Central memory CD8-positive, alpha-beta T cell (primary cell): ENCODE measurements around the gene RARA.

Experiments used
- ATAC-seq: fragments of 150-1000 bp; cut with Tn5 transposase; replicated peaks from 2 replicates; pipeline ENCODE4 v1.10.0; 2022; ENCODE audit warnings: mild to moderate bottlenecking, moderate FRiP score, moderate number of reproducible peaks; ENCODE audit not compliant: poor library complexity, severe bottlenecking; ENCODE audit errors: extremely low read depth
- DNase-seq, 2 donors: peaks; one replicate each; pipeline ENCODE4 v3.0.0; 2021; ENCODE audit warnings: low spot score in 2 of 2
- H3K27ac Mint-ChIP-seq: one replicate; pipeline ENCODE4 v1.8.0; 2022; ENCODE audit warnings: low read depth, mild to moderate bottlenecking, moderate library complexity, mixed read lengths
- H3K27me3 Mint-ChIP-seq: one replicate; pipeline ENCODE4 v1.8.0; 2022; ENCODE audit warnings: mixed read lengths
- H3K36me3 Mint-ChIP-seq: one replicate; pipeline ENCODE4 v1.8.0; 2022; ENCODE audit warnings: mild to moderate bottlenecking, moderate library complexity, mixed read lengths; ENCODE audit not compliant: insufficient read depth
- H3K4me1 Mint-ChIP-seq: one replicate; pipeline ENCODE4 v1.8.0; 2022; ENCODE audit warnings: mixed read lengths
- H3K4me3 Mint-ChIP-seq: one replicate; pipeline ENCODE4 v1.8.0; 2022; ENCODE audit warnings: mild to moderate bottlenecking, moderate library complexity, mixed read lengths
- H3K9me3 Mint-ChIP-seq: one replicate; pipeline ENCODE4 v1.8.0; 2022; ENCODE audit warnings: mixed read lengths

RARA gene

GRCh38 chr17:40349477-40349894 is 40.5 kb downstream of the RARA start:
- ATAC-seq (no peak), DNase-seq (no peak)
- Mint-ChIP-seq H3K4me3 (no peak overlapping the region), H3K27ac (peak overlapping the region; percentile 52), H3K36me3 (peaks cover 36% of the 10 kb centered on the region), H3K27me3 (no peaks in the 10 kb centered on the region), H3K4me1 (peaks cover 50% of the 10 kb centered on the region), H3K9me3 (no peaks in the 10 kb centered on the region)

- Mint-ChIP-seq H3K36me3 (peaks cover 37% of the 10 kb centered on the region), H3K27me3 (no peaks in the 10 kb centered on the region), H3K27ac (no peak overlapping the region), H3K4me1 (peaks cover 44% of the 10 kb centered on the region), H3K4me3 (no peak overlapping the region), H3K9me3 (no peaks in the 10 kb centered on the region)
- DNase-seq (no peak), ATAC-seq (no peak)
Measured at GRCh38 chr17:40349895-40350688, 41.1 kb downstream of the RARA start.

- Mint-ChIP-seq H3K4me1 (peaks cover 38% of the 10 kb centered on the region), H3K9me3 (no peaks in the 10 kb centered on the region), H3K27ac (no peak overlapping the region), H3K36me3 (peaks cover 39% of the 10 kb centered on the region), H3K27me3 (no peaks in the 10 kb centered on the region), H3K4me3 (no peak overlapping the region)
- DNase-seq, result no peak
- ATAC-seq, result no peak
Measured at GRCh38 chr17:40350689-40351358, 41.8 kb downstream of the RARA start.

- H3K4me1 Mint-ChIP-seq, result peaks cover 38% of the 10 kb centered on the region
- no peaks in the 10 kb centered on the region for H3K27me3 Mint-ChIP-seq
- no peak overlapping the region for H3K4me3 Mint-ChIP-seq
- ATAC-seq (no peak), DNase-seq (no peak)
- H3K27ac Mint-ChIP-seq, result no peak overlapping the region
- no peaks in the 10 kb centered on the region for H3K9me3 Mint-ChIP-seq
- H3K36me3 Mint-ChIP-seq, result peaks cover 39% of the 10 kb centered on the region
Measured at GRCh38 chr17:40351359-40352236, 42.6 kb downstream of the RARA start.

GRCh38 chr17:40352237-40352778 is 43.3 kb downstream of the RARA start:
- ATAC-seq (no peak), DNase-seq (no peak)
- H3K4me1 Mint-ChIP-seq, result peaks cover 32% of the 10 kb centered on the region
- no peaks in the 10 kb centered on the region for H3K27me3 Mint-ChIP-seq
- H3K36me3 Mint-ChIP-seq, result peaks cover 36% of the 10 kb centered on the region
- no peaks in the 10 kb centered on the region for H3K9me3 Mint-ChIP-seq
- no peak overlapping the region for H3K27ac Mint-ChIP-seq
- no peak overlapping the region for H3K4me3 Mint-ChIP-seq

- Mint-ChIP-seq H3K4me1 (peaks cover 26% of the 10 kb centered on the region), H3K27me3 (no peaks in the 10 kb centered on the region), H3K4me3 (no peak overlapping the region), H3K27ac (no peak overlapping the region), H3K36me3 (peaks cover 36% of the 10 kb centered on the region), H3K9me3 (no peaks in the 10 kb centered on the region)
- DNase-seq (no peak), ATAC-seq (no peak)
Measured at GRCh38 chr17:40352779-40353394, 43.9 kb downstream of the RARA start.

- DNase-seq, result no peak
- peaks cover 27% of the 10 kb centered on the region for H3K4me1 Mint-ChIP-seq
- no peaks in the 10 kb centered on the region for H3K9me3 Mint-ChIP-seq
- no peak overlapping the region for H3K27ac Mint-ChIP-seq
- H3K27me3 Mint-ChIP-seq, result no peaks in the 10 kb centered on the region
- ATAC-seq, result no peak
- H3K4me3 Mint-ChIP-seq, result no peak overlapping the region
- peaks cover 32% of the 10 kb centered on the region for H3K36me3 Mint-ChIP-seq
Measured at GRCh38 chr17:40354221-40355122, 45.5 kb downstream of the RARA start.

- Mint-ChIP-seq H3K4me1 (peaks cover 19% of the 10 kb centered on the region), H3K27ac (no peak overlapping the region), H3K9me3 (no peaks in the 10 kb centered on the region), H3K27me3 (no peaks in the 10 kb centered on the region), H3K36me3 (peaks cover 27% of the 10 kb centered on the region), H3K4me3 (no peak overlapping the region)
- DNase-seq (peak; percentile 68 to 85), ATAC-seq (peak; percentile 70)
Measured at GRCh38 chr17:40355123-40355803, 46.3 kb downstream of the RARA start.

- Mint-ChIP-seq H3K36me3 (peaks cover 23% of the 10 kb centered on the region), H3K4me3 (no peak overlapping the region), H3K4me1 (peaks cover 18% of the 10 kb centered on the region), H3K9me3 (no peaks in the 10 kb centered on the region), H3K27me3 (peaks cover 7% of the 10 kb centered on the region), H3K27ac (no peak overlapping the region)
- ATAC-seq (no peak), DNase-seq (no peak)
Measured at GRCh38 chr17:40355804-40356758, 47.1 kb downstream of the RARA start.
